Neural progenitor cell (in vitro differentiated cells): ENCODE results near the gene PTPRK. TPM values are rescaled to one million over a fixed set of nuclear protein-coding genes. Genes with fewer than 3 reads are reported as not detected.

ENCODE experiments used
- DNase-seq: peaks from one replicate; pipeline ENCODE4 v3.0.0-alpha.2; 2016; ENCODE audit warnings: low spot score
- H2AFZ ChIP-seq: fragments of 200-600 bp; sonication (generic); replicated peaks from 2 replicates; pipeline ENCODE4 v1.6.1; 2016; ENCODE audit warnings: antibody characterized with exemption
- H3F3A ChIP-seq: fragments of 200-600 bp; sonication (generic); 2 replicates; pipeline ENCODE4 v1.6.1; 2016; ENCODE audit warnings: antibody characterized with exemption, low read depth
- H3K27ac ChIP-seq: fragments of 200-600 bp; sonication (generic); 2 replicates; pipeline ENCODE4 v1.5.1; 2016; ENCODE audit warnings: mild to moderate bottlenecking
- H3K27me3 ChIP-seq: fragments of 200-600 bp; sonication (generic); 2 replicates; pipeline ENCODE4 v1.6.1; 2016; ENCODE audit warnings: mild to moderate bottlenecking, moderate library complexity
- H3K36me3 ChIP-seq: fragments of 200-600 bp; sonication (generic); 2 replicates; pipeline ENCODE4 v1.5.1; 2016
- H3K4me1 ChIP-seq: fragments of 200-600 bp; sonication (generic); 2 replicates; pipeline ENCODE4 v1.6.1; 2016; ENCODE audit warnings: mixed run types
- H3K4me2 ChIP-seq: fragments of 200-600 bp; sonication (generic); 2 replicates; pipeline ENCODE4 v1.6.1; 2016
- H3K4me3 ChIP-seq: fragments of 200-600 bp; sonication (generic); 2 replicates; pipeline ENCODE4 v1.5.1; 2016
- H3K79me2 ChIP-seq: fragments of 200-600 bp; sonication (generic); 2 replicates; pipeline ENCODE4 v1.6.1; 2016; ENCODE audit warnings: low read depth
- H3K9ac ChIP-seq: fragments of 200-600 bp; sonication (generic); 2 replicates; pipeline ENCODE4 v1.6.1; 2016
- H3K9me3 ChIP-seq: fragments of 200-600 bp; sonication (generic); 2 replicates; pipeline ENCODE4 v1.5.1; 2016; ENCODE audit warnings: low read depth
- H4K20me1 ChIP-seq: fragments of 200-600 bp; sonication (generic); 2 replicates; pipeline ENCODE4 v1.6.1; 2016; ENCODE audit warnings: low read depth
- H3K27ac Mint-ChIP-seq: 3 replicates; pipeline ENCODE4 v1.8.0; 2021; ENCODE audit warnings: mixed read lengths
- H3K27me3 Mint-ChIP-seq: 2 replicates; pipeline ENCODE4 v1.8.0; 2022; ENCODE audit warnings: low read depth, mild to moderate bottlenecking, inconsistent platforms, moderate library complexity, mixed read lengths; ENCODE audit not compliant: insufficient read depth
- H3K36me3 Mint-ChIP-seq: 3 replicates; pipeline ENCODE4 v1.8.0; 2021; ENCODE audit warnings: mixed read lengths
- H3K4me1 Mint-ChIP-seq: 3 replicates; pipeline ENCODE4 v1.8.0; 2021; ENCODE audit warnings: mixed read lengths
- H3K4me3 Mint-ChIP-seq: 3 replicates; pipeline ENCODE4 v1.8.0; 2021; ENCODE audit warnings: mild to moderate bottlenecking, moderate library complexity, mixed read lengths
- H3K9me3 Mint-ChIP-seq: 3 replicates; pipeline ENCODE4 v1.8.0; 2020; ENCODE audit warnings: mixed read lengths
- CTCF ChIP-seq: fragments of 200-600 bp; sonication (generic); IDR thresholded peaks from 2 replicates; pipeline ENCODE4 v1.5.1; 2017; ENCODE audit warnings: antibody characterized with exemption, mild to moderate bottlenecking
- EZH2 ChIP-seq: fragments of 200-600 bp; sonication (generic); IDR thresholded peaks from 2 replicates; pipeline ENCODE4 v1.6.1; 2017; ENCODE audit warnings: antibody characterized with exemption, mild to moderate bottlenecking, moderate library complexity
- EZH2phosphoT487 ChIP-seq: fragments of 200-600 bp; sonication (generic); IDR thresholded peaks from 2 replicates; pipeline ENCODE4 v1.6.1; 2017; ENCODE audit warnings: antibody characterized with exemption
- total RNA-seq: library from RNA; depleted of rRNA; stranded (reverse); fragments of >200 nt; gene quantifications from 2 replicates; pipeline ENCODE4 v1.2.3, GENCODE V29; 2015; ENCODE audit warnings: low replicate concordance

Gene PTPRK
- total RNA-seq, 1 donor from 2014 or later: 35.0 TPM

GRCh38 chr6:128361378-128361777 lies 159.0 kb downstream of the PTPRK start:
- Mint-ChIP-seq H3K27ac (no peak overlapping the region), H3K4me1 (peaks cover 3% of the 10 kb centered on the region), H3K9me3 (no peaks in the 10 kb centered on the region), H3K4me3 (no peak overlapping the region), H3K27me3 (no peaks in the 10 kb centered on the region), H3K36me3 (no peaks in the 10 kb centered on the region)
- H3K4me3 ChIP-seq: no peak overlapping the region
- H2AFZ ChIP-seq: no peak overlapping the region
- TF ChIP-seq EZH2 (no peak), CTCF (no peak), EZH2phosphoT487 (no peak)
- no peaks in the 10 kb centered on the region for H3K9me3 ChIP-seq
- DNase-seq: no peak
- H3K79me2 ChIP-seq: peaks cover 4% of the 10 kb centered on the region
- H3K9ac ChIP-seq: no peak overlapping the region
- H3K4me2 ChIP-seq: no peak overlapping the region
- H4K20me1 ChIP-seq: no peaks in the 10 kb centered on the region
- H3K36me3 ChIP-seq: no peaks in the 10 kb centered on the region
- no peaks in the 10 kb centered on the region for H3K4me1 ChIP-seq
- H3F3A ChIP-seq: no peaks in the 10 kb centered on the region
- no peak overlapping the region for H3K27ac ChIP-seq
- H3K27me3 ChIP-seq: no peaks in the 10 kb centered on the region

GRCh38 chr6:128358244-128358776 lies 162.1 kb downstream of the PTPRK start:
- Histone ChIP-seq H3K4me3 (no peak overlapping the region), H3K27ac (no peak overlapping the region), H3F3A (no peaks in the 10 kb centered on the region), H3K79me2 (peaks cover 7% of the 10 kb centered on the region), H3K27me3 (no peaks in the 10 kb centered on the region), H3K36me3 (no peaks in the 10 kb centered on the region), H3K9me3 (no peaks in the 10 kb centered on the region), H3K4me1 (no peaks in the 10 kb centered on the region), H3K9ac (no peak overlapping the region), H4K20me1 (no peaks in the 10 kb centered on the region), H3K4me2 (no peak overlapping the region), H2AFZ (no peak overlapping the region)
- Mint-ChIP-seq H3K36me3 (no peaks in the 10 kb centered on the region), H3K27me3 (no peaks in the 10 kb centered on the region), H3K4me3 (no peak overlapping the region), H3K27ac (no peak overlapping the region), H3K9me3 (no peaks in the 10 kb centered on the region), H3K4me1 (peaks cover 3% of the 10 kb centered on the region)
- TF ChIP-seq EZH2 (no peak), EZH2phosphoT487 (no peak), CTCF (no peak)
- DNase-seq: no peak

GRCh38 chr6:128357392-128358130 lies 162.8 kb downstream of the PTPRK start:
- no peak overlapping the region for H3K4me3 Mint-ChIP-seq
- no peak overlapping the region for H3K27ac Mint-ChIP-seq
- H3K9me3 Mint-ChIP-seq: no peaks in the 10 kb centered on the region
- Histone ChIP-seq H3K79me2 (peaks cover 11% of the 10 kb centered on the region), H4K20me1 (no peaks in the 10 kb centered on the region), H3K4me3 (no peak overlapping the region), H3K27ac (no peak overlapping the region), H2AFZ (no peak overlapping the region), H3K9me3 (no peaks in the 10 kb centered on the region), H3K36me3 (no peaks in the 10 kb centered on the region), H3F3A (no peaks in the 10 kb centered on the region), H3K4me1 (no peaks in the 10 kb centered on the region), H3K4me2 (no peak overlapping the region), H3K9ac (no peak overlapping the region), H3K27me3 (no peaks in the 10 kb centered on the region)
- peaks cover 3% of the 10 kb centered on the region for H3K4me1 Mint-ChIP-seq
- H3K36me3 Mint-ChIP-seq: no peaks in the 10 kb centered on the region
- no peaks in the 10 kb centered on the region for H3K27me3 Mint-ChIP-seq
- no peak for DNase-seq
- TF ChIP-seq CTCF: no peak
- no peak for TF ChIP-seq EZH2
